ENCODE data around the gene SPP1.

DNA sequence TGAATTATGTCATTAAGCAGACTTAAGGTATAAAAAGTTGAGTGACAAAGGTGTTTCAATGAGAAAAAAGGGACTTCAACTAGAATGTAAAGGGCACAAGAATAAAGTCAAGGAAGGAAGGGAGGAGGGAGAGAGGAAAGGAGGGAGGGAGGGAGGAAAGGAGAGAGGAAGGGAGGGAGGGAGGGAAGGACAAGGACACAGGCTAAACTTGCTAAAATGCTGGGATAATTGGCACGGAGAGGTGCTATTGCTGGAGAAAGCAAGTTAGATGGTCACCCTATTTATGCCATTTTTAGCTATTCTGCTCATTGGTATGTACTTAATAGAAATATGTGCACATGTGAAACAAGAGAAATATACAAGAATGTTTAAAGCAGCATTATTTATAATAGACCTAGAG lies 44.9 kb upstream of the SPP1 start:
- TF ChIP-seq POLR2A (IDR thresholded peaks at IDR 0.05): no peak
- no peak for TF ChIP-seq CTCF (IDR thresholded peaks at IDR 0.05)

All from Peyer's patch (tissue), 4 donors.